Ureter (tissue), 1 donor: ENCODE data around the gene ATXN7L1. TPM values are rescaled to one million over a fixed set of nuclear protein-coding genes. Genes with fewer than 3 reads are reported as not detected.
A peak's percentile ranks its signal among the peaks of the same experiment; 100 is the strongest.

Source experiments
- DNase-seq: peaks from one replicate; pipeline ENCODE4 v3.0.0-alpha.2; 2020; ENCODE audit warnings: low spot score
- total RNA-seq: library from RNA; stranded (reverse); gene quantifications from one replicate; pipeline ENCODE4 v1.2.4, GENCODE V29; 2023
- donor health status: DM: yes; HTN: yes; CAD: no.

The ATXN7L1 gene
- total RNA-seq, 1 donor from 2014 or later = 31.6 TPM

GRCh38 chr7:105828141-105828540 lies 48.3 kb downstream of the ATXN7L1 start:
- no peak for DNase-seq

DNA sequence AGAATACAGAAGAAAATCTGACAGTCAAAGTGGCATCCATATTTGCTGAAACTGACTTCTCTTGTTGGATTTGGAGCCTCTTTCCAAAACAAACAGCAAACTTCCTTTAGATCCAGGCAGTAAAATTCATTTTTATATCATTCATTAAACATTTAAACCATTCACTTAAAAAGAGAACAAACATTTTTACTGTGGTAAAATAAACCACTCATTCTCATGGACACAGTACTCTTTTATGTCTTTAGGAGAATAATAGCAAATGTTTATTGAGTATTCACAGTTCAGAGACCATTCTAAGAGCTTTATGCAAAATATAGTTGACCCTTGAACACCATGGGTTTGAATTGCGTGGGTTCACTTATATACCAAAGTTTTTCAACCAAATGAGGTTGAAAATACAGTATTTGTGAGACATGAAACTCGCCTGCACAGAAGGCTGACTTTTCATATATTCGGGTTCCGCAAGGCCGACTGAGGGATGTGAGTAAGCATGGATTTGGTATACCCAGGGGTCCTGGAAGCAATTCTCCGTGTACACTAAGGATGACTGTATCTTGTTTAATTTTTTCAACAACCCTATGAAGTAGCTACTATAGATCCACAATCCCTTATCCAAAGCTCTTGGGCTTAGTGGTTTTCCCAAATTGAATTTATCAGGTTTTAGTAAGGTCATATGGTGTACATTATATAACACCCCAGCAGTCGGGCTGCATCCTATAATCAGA lies 49.1 kb downstream of the ATXN7L1 start:
- no peak for DNase-seq

DNA sequence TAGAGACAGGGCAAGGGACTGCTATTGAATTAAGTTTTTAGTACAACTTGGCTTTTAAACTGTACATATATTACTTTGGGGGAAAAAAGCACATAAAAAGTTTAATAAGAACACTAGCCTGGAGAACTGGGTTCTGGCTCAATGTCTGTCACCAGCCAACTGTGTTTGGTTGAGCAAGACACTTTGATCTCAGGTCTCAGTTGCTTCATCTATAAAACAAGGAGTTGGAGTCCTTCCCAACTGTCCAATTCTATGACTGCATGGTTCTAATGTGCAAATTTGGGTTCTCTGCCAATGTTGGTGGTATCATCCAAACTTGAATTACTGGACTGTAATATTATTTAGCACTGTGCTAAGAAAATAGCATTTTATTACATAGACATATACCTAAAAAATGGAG lies 50.3 kb downstream of the ATXN7L1 start:
- no peak for DNase-seq

GRCh38 chr7:105825371-105825770 lies 51.0 kb downstream of the ATXN7L1 start:
- no peak for DNase-seq

DNA sequence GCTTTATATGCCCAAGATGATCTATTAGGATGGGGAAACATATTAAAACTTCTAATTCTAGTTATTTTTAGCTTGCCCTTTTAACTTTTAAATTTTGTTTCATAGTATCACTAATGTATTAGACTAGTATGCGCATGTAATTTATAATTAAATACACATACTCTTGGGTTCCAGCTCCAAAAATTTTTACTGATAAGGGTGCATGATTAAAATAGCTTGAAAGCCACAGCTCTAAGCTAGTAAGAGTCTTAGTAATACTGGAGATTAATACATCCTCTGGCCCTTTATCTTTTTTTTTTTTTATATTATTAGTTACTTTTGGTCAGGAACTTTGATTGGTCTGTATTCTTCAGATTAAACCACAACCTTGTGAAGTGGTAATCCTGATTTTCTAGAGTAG lies 53.6 kb downstream of the ATXN7L1 start:
- no peak for DNase-seq

GRCh38 chr7:105821527-105821926 lies 54.9 kb downstream of the ATXN7L1 start:
- DNase-seq = no peak

DNA sequence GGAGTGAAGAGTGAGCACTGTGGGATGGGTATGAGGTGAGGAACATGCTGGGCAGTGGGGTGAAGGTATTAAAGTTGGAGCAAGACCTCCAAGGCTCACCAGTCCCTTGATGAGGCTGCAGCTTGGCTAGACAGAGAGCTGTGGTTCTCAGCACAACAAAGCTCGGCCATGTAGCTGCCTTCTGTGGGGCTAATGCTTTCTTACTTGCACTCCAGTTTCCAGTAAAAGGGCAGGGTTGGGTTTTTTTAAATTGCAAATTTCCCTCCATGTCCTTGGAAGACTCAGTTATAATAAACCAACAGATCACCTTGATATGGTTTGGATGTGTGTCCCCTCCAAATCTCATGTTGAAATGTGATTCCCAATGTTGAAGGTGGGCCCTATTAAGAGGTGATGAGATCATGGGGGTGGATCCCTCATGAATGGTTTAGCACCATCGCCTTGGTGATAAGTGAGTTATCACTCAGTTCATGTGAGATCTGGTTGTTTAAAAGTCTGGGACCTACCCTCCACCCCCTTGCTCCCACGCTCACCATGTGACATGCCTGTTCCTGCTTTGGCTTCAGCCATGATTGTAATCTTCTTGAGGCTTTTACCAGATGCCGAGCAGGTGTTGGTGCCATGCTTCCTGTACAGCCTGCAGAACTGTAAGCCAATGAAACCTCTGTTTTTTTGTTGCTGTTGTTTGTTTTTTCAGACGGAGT lies 55.9 kb downstream of the ATXN7L1 start:
- no peak for DNase-seq

DNA sequence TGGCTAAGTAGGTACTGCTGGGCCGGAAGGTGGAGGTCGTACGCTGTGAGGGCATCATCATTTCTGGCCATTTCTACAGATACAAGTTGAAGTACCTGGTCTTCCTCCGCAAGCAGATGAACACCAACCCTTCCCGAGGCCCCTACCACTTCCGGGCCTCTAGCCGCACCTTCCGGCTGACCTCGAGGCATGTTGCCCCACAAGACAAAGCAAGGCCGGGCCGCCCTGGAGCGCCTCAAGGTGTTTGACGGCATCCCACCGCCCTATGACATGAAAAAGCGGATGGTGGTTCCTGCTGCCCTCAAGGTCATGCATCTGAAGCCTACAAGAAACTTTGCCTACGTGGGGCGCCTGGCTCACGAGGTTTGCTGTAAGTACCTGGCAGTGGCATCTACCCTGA lies 56.8 kb downstream of the ATXN7L1 start:
- DNase-seq = no peak

GRCh38 chr7:105816954-105817615 lies 59.3 kb downstream of the ATXN7L1 start:
- DNase-seq = no peak

DNA sequence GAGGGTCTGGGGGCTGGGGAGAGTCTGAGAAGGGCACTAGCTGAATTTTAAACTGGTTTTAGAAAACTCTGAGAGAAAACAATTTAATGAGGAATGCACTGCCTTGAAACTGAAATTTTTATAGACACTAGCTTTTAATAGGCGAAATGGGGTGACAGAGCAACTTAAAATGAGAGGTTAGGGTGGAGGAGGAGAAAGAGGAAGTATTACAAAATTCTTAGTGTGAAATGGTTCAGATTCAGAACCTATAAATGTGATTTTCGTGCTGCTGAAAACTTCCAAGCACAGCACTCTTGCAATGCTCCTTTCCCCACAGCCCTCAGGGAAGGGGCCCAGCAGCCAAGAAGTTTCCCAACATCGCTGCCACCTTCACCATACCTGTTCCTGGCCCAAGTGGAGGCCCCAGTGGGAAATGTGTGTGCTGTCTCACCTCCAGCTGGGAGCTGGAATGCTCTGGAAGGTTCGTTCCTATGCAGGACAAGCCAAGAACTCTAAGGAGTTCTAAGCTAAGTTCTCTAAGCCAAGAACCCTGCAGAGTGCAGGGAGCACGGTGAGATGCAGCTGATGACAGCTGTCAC lies 60.0 kb downstream of the ATXN7L1 start:
- DNase-seq = no peak

GRCh38 chr7:105815576-105815975 lies 60.8 kb downstream of the ATXN7L1 start:
- DNase-seq = no peak

DNA sequence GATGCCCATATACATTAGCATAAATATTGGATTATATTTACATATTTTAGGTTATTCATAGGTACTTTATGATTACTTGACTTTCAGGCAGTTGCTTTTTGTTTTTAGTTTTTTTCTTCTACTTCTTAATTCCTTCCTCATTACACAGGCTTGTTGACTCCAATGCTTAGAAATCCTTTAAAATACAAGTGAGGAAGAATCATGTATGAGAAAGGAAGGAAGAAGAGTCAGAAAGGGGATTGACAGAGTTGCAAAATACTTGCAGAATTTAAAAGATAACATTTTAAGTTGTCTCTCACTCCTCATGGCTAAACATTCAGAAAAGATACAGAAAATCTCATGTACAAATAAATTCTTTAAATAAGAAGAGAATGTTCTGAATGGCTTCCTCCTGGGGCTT lies 61.9 kb downstream of the ATXN7L1 start:
- no peak for DNase-seq

- no peak for DNase-seq
Observed at GRCh38 chr7:105811189-105811847, 65.1 kb downstream of the ATXN7L1 start.

DNA sequence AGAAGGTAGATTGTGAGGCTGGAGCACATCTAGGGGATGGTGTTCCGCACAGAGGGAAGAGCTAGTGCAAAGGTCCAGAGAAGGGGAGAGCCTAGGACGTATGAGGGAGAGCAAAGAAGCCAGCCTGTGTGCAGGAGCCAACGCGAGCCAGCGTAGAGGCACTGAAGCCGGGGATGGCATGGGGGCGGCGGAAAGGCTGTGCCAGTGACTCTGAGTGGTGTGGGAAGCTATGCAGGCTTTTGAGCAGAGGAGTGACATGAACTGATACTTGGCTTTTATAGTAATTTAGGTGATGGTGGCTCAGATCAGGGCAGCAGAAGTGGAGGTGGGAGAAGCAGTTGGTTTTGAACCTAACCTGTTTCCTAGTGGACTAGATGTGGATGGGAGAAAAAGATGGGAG lies 65.8 kb downstream of the ATXN7L1 start:
- DNase-seq = no peak

DNA sequence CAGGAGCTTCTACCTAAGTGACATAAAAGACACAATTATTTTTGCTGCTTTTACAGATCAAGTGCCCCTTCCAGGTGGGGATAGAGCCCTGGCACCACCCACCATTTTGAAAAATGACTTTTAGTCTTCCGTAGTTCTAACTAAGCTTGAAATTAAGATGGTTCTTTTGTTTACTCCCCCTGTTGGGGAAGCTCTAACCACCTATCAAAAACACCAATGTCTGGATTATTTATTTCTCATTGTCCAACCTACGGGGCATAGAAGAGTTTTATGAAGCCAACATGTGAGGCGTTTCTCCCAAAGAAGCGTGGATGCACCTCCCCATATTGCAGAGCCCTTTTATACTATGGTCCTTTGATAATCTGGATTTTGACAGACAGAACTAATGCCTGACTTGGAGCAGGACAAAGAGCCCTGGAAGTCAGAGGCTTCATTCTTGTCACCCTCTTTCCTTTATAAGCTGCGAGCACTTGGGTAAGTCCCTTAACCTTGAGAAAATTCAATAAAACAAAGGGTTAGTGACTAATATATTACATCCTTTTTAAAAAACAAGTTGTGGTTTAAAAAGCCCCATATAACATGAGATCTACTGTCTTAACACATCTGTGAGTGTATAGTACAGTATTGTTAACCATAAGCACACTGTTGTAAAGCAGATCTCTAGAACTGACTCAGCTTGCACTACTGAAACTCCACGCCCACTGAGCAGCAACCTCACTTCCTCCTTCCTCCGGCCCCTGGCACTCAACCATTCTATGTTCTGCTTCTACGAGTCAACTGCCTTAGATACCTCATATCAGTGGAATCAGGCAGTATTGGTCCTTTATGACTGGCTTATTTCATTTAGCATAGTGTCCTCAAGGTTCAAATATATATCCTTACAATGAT lies 67.5 kb downstream of the ATXN7L1 start:
- no peak for DNase-seq

GRCh38 chr7:105808209-105808608 lies 68.2 kb downstream of the ATXN7L1 start:
- no peak for DNase-seq

DNA sequence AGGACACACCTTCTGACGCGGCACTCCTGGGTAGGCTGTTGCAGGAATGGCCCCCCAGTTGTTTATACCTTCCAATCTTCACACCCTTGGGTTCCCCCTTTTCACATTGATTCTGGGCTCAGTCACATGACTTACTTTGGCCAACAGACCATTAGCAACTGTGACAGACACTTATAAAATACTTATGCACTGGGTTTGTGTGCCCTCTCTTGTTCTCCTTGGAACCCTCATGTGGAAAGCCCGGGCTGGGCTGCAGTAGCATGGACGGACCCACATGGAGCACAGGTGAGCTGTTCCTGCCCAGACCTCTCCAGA lies 69.0 kb downstream of the ATXN7L1 start:
- DNase-seq = no peak

DNA sequence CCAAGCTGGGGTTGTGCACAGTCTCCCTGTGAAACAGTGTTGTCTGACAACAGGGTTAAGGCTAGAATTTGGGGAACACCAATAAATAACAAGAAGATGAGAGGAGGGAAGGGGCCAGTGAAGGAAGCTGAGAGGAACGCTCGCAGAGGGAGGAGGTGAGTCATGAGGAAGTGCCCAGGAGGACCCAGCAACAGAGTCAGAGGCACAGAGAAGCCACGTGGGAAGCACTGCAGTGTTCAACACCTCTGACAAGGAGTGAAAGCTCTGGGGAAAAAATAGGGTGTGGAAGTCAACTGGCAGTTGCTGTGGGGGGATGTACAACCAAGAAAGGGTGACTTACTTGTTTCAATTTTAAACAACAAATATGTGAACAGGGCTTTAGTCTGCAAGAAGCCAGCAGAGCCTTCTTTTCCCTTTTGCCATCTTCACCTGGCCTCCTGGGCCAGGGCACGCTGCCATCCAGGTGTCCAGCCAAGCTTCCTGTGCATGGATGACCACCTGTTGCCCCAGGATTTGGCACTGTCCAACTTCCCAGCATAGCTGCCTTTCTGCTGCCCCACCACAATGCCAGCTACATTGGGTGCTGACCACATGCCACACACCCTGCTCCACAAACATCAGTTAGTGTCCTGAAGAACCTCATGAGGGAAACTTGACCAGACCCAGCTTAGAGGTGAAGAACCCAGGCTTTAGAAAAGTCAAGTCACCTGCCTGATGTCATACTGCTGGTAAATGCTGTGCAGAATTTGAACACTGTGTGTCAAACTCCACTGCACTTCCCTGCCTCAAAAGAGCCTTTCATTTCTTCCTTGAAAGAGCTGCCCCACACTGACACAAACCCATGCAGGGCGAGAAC lies 69.6 kb downstream of the ATXN7L1 start:
- DNase-seq = peak; percentile 66

DNA sequence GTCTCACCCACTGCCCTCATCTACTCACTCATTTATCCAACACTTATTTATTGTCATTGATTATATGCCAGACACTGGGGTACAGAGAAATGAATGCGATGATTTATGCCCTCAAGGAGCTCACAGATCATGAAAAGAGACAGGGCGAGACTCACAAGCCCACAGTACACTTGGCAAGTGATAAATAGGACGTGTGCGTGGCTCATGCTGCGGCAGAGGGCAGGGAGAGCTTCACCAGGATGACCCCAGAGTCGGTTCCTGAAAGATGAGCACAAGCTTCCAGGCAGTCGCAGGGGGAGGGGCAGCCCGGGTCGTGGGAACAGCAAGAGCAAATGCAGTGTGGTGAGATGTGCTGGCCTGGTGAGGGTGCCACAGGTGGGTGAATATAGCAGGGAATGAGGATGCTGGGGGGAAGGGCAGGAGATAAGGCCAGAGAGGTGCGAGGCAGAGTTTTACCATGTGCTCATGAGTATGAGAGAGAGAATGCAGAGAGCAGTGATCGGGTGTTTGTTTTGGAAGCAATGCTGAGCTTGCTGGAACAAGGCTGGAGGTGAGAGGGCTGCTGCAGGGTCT lies 70.9 kb downstream of the ATXN7L1 start:
- DNase-seq = no peak

DNA sequence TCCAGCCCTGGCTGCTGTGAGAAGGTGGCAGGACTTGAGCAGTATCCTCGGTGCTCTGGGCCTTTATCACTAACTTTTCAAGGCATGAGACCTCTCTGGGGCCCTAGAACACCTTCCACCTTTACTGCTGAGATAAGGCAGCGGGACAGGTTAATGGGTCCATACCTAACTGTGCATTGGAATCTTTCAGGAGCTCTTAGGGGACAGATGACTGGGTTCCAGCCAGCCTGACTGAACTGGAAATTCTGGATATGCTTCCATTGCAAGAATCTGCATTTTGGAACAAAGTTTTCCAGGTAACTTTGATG lies 73.0 kb downstream of the ATXN7L1 start:
- no peak for DNase-seq
